Upper lobe of right lung (tissue), 1 donor: ENCODE results near the gene KIF22. TPM values are rescaled to one million over a fixed set of nuclear protein-coding genes. Genes with fewer than 3 reads are reported as not detected.

ENCODE experiments used
- ATAC-seq: fragments of 200-7000 bp; cut with Tn5 transposase; one replicate; pipeline ENCODE4 v1.9.1; 2020; ENCODE audit warnings: mild to moderate bottlenecking, moderate library complexity
- DNase-seq: peaks from one replicate; pipeline ENCODE4 v3.0.0-alpha.2; 2020
- H3K27ac ChIP-seq: fragments of 200-600 bp; one replicate; pipeline ENCODE4 v1.8.0; 2022
- H3K27me3 ChIP-seq: fragments of 200-600 bp; one replicate; pipeline ENCODE4 v1.8.0; 2022; ENCODE audit warnings: mild to moderate bottlenecking
- H3K36me3 ChIP-seq: fragments of 200-600 bp; one replicate; pipeline ENCODE4 v1.8.0; 2022
- H3K4me1 ChIP-seq: fragments of 200-600 bp; one replicate; pipeline ENCODE4 v1.8.0; 2022
- H3K4me3 ChIP-seq: fragments of 200-600 bp; one replicate; pipeline ENCODE4 v1.8.0; 2022; ENCODE audit warnings: mild to moderate bottlenecking
- H3K9me3 ChIP-seq: fragments of 200-600 bp; one replicate; pipeline ENCODE4 v1.8.0; 2022
- CTCF ChIP-seq: fragments of 200-600 bp; IDR thresholded peaks from one replicate; pipeline ENCODE4 v1.8.0; 2022; ENCODE audit warnings: antibody characterized with exemption
- intact Hi-C: fragments of 100-400 bp; cut with DNase I; formaldehyde crosslinking; loops from one replicate; pipeline ENCODE4 v1.11.0; 2022
- total RNA-seq: library from RNA; stranded (reverse); fragmentation: NEBNext Ultra II Directional; extraction: Animal tissue kit (Norgen Biotek cat#: 25700); gene quantifications from one replicate; pipeline ENCODE4 v1.2.1, GENCODE V29; 2021
- donor health status: DM: no; HTN: yes; CAD: no; lungs with severe emphysema.

KIF22 gene
- total RNA-seq, 1 donor from 2014 or later = 19.8 TPM

- TF ChIP-seq CTCF = no peak
- Histone ChIP-seq H3K36me3 (peaks cover 10% of the 10 kb centered on the region), H3K27ac (peak overlapping the region; percentile 93), H3K4me1 (peaks cover 75% of the 10 kb centered on the region), H3K27me3 (no peaks in the 10 kb centered on the region), H3K4me3 (peak overlapping the region; percentile 84), H3K9me3 (no peaks in the 10 kb centered on the region)
- intact Hi-C loops = no loop called here
- ATAC-seq (peak; percentile 64), DNase-seq (no peak)
Measured at GRCh38 chr16:29821643-29822115, 31.1 kb downstream of the KIF22 start.

- DNase-seq (no peak), ATAC-seq (no peak)
- intact Hi-C loops = no loop called here
- Histone ChIP-seq H3K9me3 (no peaks in the 10 kb centered on the region), H3K36me3 (peaks cover 2% of the 10 kb centered on the region), H3K27ac (peak overlapping the region; percentile 93), H3K27me3 (no peaks in the 10 kb centered on the region), H3K4me3 (peak overlapping the region; percentile 8), H3K4me1 (peaks cover 69% of the 10 kb centered on the region)
- TF ChIP-seq CTCF = no peak
Measured at GRCh38 chr16:29824589-29825144, 34.1 kb downstream of the KIF22 start.

GRCh38 chr16:29825145-29826044 is 34.8 kb downstream of the KIF22 start:
- no peak for ATAC-seq
- H3K4me3 ChIP-seq = peak overlapping the region; percentile 8
- DNase-seq = no peak

GRCh38 chr16:29826342-29826695 is 35.8 kb downstream of the KIF22 start:
- Histone ChIP-seq H3K4me3 (no peak overlapping the region), H3K27me3 (no peaks in the 10 kb centered on the region), H3K9me3 (no peaks in the 10 kb centered on the region), H3K4me1 (peaks cover 64% of the 10 kb centered on the region), H3K27ac (peak overlapping the region; percentile 93), H3K36me3 (peaks cover 15% of the 10 kb centered on the region)
- no peak for DNase-seq
- TF ChIP-seq CTCF = no peak
- intact Hi-C loops = no loop called here
- no peak for ATAC-seq

More at GRCh38 chr16:29825145-29826044, 34.8 kb downstream of the KIF22 start:
- no peaks in the 10 kb centered on the region for H3K9me3 ChIP-seq
- intact Hi-C loops = no loop called here
- peaks cover 64% of the 10 kb centered on the region for H3K4me1 ChIP-seq
- H3K27me3 ChIP-seq = no peaks in the 10 kb centered on the region
- TF ChIP-seq CTCF = no peak
- H3K36me3 ChIP-seq = peaks cover 7% of the 10 kb centered on the region
- H3K27ac ChIP-seq = peak overlapping the region; percentile 93

- peaks cover 22% of the 10 kb centered on the region for H3K4me1 ChIP-seq
- TF ChIP-seq CTCF = no peak
Measured at GRCh38 chr16:29830774-29831173, 40.2 kb downstream of the KIF22 start.

More at GRCh38 chr16:29830774-29831173, 40.2 kb downstream of the KIF22 start:
- Histone ChIP-seq H3K27ac (no peak overlapping the region), H3K4me3 (no peak overlapping the region), H3K27me3 (no peaks in the 10 kb centered on the region), H3K9me3 (no peaks in the 10 kb centered on the region), H3K36me3 (peaks cover 59% of the 10 kb centered on the region)
- DNase-seq = no peak
- no peak for ATAC-seq
- intact Hi-C loops = no loop called here
